K562 (cell line): ENCODE data around the gene DMD. TPM values are rescaled to one million over a fixed set of nuclear protein-coding genes. Genes with fewer than 3 reads are reported as not detected.

Source experiments
- ATAC-seq: fragments of 200-7000 bp; cut with Tn5 transposase; 3 replicates; pipeline ENCODE4 v1.9.1; 2020; ENCODE audit warnings: moderate library complexity
- BruUV-seq: library from RNA; stranded (reverse); fragments of 400-500 nt; replicated peaks from 2 replicates; lab custom pipeline; 2021; lab: Mats Ljungman, UMichigan
- CTCF ChIA-PET: fragments of 300-600 bp; formaldehyde crosslinking; extraction: SDS; loops from one replicate; lab custom pipeline; 2021; ENCODE audit warnings: low intra/inter-chr PET ratio; lab: Yijun Ruan, JAX
- POLR2A ChIA-PET: fragments of 300-600, 350-650 bp; sonication (Branson Sonifier 250); formaldehyde crosslinking; extraction: SDS; loops from one replicate; lab custom pipeline; 2021; ENCODE audit warnings: antibody characterized with exemption, inconsistent platforms; lab: Yijun Ruan, JAX
- DNase-seq, 4 experiments: peaks; one replicate each; pipeline versions ENCODE4 v3.0.0 to v3.0.0-alpha.2; 2011 to 2018; ENCODE audit warnings: low spot score in 3 of 4, mixed read lengths in 3 of 4; ENCODE audit errors: extremely low read depth in 1 of 4
- FAIRE-seq: peaks from 2 replicates; lab custom pipeline; 2011; peaks lifted over from hg19 to GRCh38; lab: Jason Lieb, UNC
- H2AFZ ChIP-seq: 2 replicates; pipeline ENCODE4 v1.6.0; 2011; ENCODE audit warnings: low read depth, low read length, control low read depth, inconsistent platforms
- H3K27ac ChIP-seq: fragments of 200-600 bp; 3 replicates; pipeline ENCODE4 v1.8.0; 2011; ENCODE audit warnings: low read depth, mild to moderate bottlenecking, control low read depth, inconsistent platforms, low read length, moderate library complexity, mixed read lengths; ENCODE audit errors: extremely low read depth
- H3K27me3 ChIP-seq, 2 experiments: fragments of 300-600 bp in 1 of 2; 2 replicates in 1 of 2; 3 replicates in 1 of 2; pipeline versions ENCODE4 v1.6.0 to v1.8.0; 2011; ENCODE audit warnings: inconsistent platforms in 2 of 2, low read length in 2 of 2, mild to moderate bottlenecking in 1 of 2, mixed read lengths in 1 of 2, moderate library complexity in 1 of 2; ENCODE audit not compliant: control insufficient read depth in 2 of 2, insufficient read depth in 2 of 2
- H3K36me3 ChIP-seq: fragments of 300-600 bp; 3 replicates; pipeline ENCODE4 v1.8.0; 2011; ENCODE audit warnings: mild to moderate bottlenecking, low read length, inconsistent platforms; ENCODE audit not compliant: control insufficient read depth, insufficient read depth
- H3K4me1 ChIP-seq, 2 experiments: fragments of 200-600 bp in 1 of 2; replicated peaks in 1 of 2; 2 replicates in 1 of 2; 3 replicates in 1 of 2; pipeline versions ENCODE4 v1.5.1 to v1.8.0; 2011; ENCODE audit warnings: inconsistent platforms in 2 of 2, low read length in 2 of 2, mild to moderate bottlenecking in 1 of 2, mixed read lengths in 1 of 2, moderate library complexity in 1 of 2; ENCODE audit not compliant: control insufficient read depth in 2 of 2, insufficient read depth in 2 of 2
- H3K4me2 ChIP-seq: 2 replicates; pipeline ENCODE4 v1.6.1; 2011; ENCODE audit warnings: low read length, control low read depth, inconsistent platforms, mixed read lengths; ENCODE audit not compliant: insufficient read depth
- H3K4me3 ChIP-seq: fragments of 200-600 bp; sonication (generic), shearing (Covaris generic); 2 replicates; pipeline ENCODE4 v1.5.1; 2016; ENCODE audit warnings: control low read depth, inconsistent platforms
- H3K79me2 ChIP-seq: fragments of 200-600 bp; 3 replicates; pipeline ENCODE4 v1.8.0; 2011; ENCODE audit warnings: low read length, inconsistent platforms; ENCODE audit not compliant: control insufficient read depth, insufficient read depth
- H3K9ac ChIP-seq, 2 experiments: 2 replicates each; pipeline versions ENCODE4 v1.6.0 to v1.6.1; 2011; ENCODE audit warnings: low read depth in 2 of 2, low read length in 2 of 2, control low read depth in 1 of 2, inconsistent platforms in 1 of 2, mild to moderate bottlenecking in 1 of 2, mixed read lengths in 1 of 2; ENCODE audit not compliant: insufficient read depth in 1 of 2
- H3K9me1 ChIP-seq: one replicate; pipeline ENCODE4 v1.6.0; 2011; ENCODE audit warnings: inconsistent platforms, mild to moderate bottlenecking, low read length, moderate library complexity; ENCODE audit not compliant: control insufficient read depth, insufficient read depth
- H3K9me3 ChIP-seq: replicated peaks from 2 replicates; pipeline ENCODE4 v1.5.1; 2011; ENCODE audit warnings: low read depth, low read length, inconsistent platforms; ENCODE audit not compliant: control insufficient read depth, insufficient read depth
- H4K20me1 ChIP-seq: replicated peaks from 2 replicates; pipeline ENCODE4 v1.6.1; 2011; ENCODE audit warnings: low read length, inconsistent platforms, mixed read lengths; ENCODE audit not compliant: control insufficient read depth, insufficient read depth
- ZNF143 ChIP-seq: sonication (generic); formaldehyde crosslinking; IDR thresholded peaks from 2 replicates; pipeline ENCODE4 v1.9.0; 2022; ENCODE audit warnings: mild to moderate bottlenecking, missing genetic modification reagents
- ZNF766 ChIP-seq: fragments of 200-800 bp; sonication (Bioruptor generic); conservative IDR thresholded peaks from 2 replicates; pipeline ENCODE4 v1.6.1; 2016; ENCODE audit warnings: missing genetic modification characterization, missing compliant biosample characterization
- WGBS: fragments of 100-300 bp; shearing (Covaris generic); methylation state at CpG from one replicate; pipeline ENCODE4 v1.1.6; 2016; ENCODE audit warnings: low coverage, mixed read lengths; ENCODE audit not compliant: insufficient coverage; ENCODE audit errors: missing lambda C conversion rate; 5-methylcytosine and 5-hydroxymethylcytosine counted together
- in situ Hi-C: fragments of 300-500 bp; cut with MboI; formaldehyde crosslinking; loops from 4 replicates; pipeline ENCODE4 v1.15.0; 2018; ENCODE audit warnings: inconsistent platforms, mixed read lengths
- intact Hi-C: fragments of 100-400 bp; cut with micrococcal nuclease; formaldehyde crosslinking; loops from 2 replicates; pipeline ENCODE4 v1.14.2; 2022
- polyA plus RNA-seq, 8 experiments: library from polyadenylated mRNA; depleted of rRNA in 4 of 8; stranded (reverse) in 5 of 8; unstranded in 3 of 8; fragments of >200 nt; fragmentation: Nextera tagmentation in 2 of 8; fragmentation: Illumina TruSeq in 1 of 8; extraction: Ambion mirVana in 2 of 8; extraction: Trizol in 1 of 8; gene quantifications; 2 replicates each; pipeline versions ENCODE4 v1.2.1 to v1.2.3, GENCODE V29; 2011 to 2014; ENCODE audit warnings: inconsistent platforms in 1 of 8, missing spikeins in 1 of 8
- total RNA-seq, 7 experiments: library from RNA; depleted of rRNA in 6 of 7; stranded (reverse); fragments of >200 nt in 6 of 7; fragmentation: Illumina TruSeq in 2 of 7; extraction: Trizol in 2 of 7; gene quantifications; 2 replicates each; pipeline versions ENCODE4 v1.2.1 to v1.2.3, GENCODE V29; 2011 to 2021; ENCODE audit warnings: low replicate concordance in 1 of 7
- TF ChIP-seq, protein P1 (sequence below): sonication (generic); formaldehyde crosslinking; IDR thresholded peaks from 2 replicates; pipeline ENCODE4 v1.8.1; 2022; ENCODE audit warnings: missing genetic modification reagents
- TF ChIP-seq, protein P2 (sequence below): fragments of 250-450 bp; sonication (Bioruptor Pico); IDR thresholded peaks from 2 replicates; pipeline ENCODE4 v1.4.0; 2020; ENCODE audit warnings: mild to moderate bottlenecking, moderate library complexity
- TF ChIP-seq, protein P3 (sequence below): fragments of 200-800 bp; sonication (Bioruptor generic); IDR thresholded peaks from 2 replicates; pipeline ENCODE4 v1.6.1; 2016; ENCODE audit warnings: missing genetic modification characterization, missing compliant biosample characterization
- TF ChIP-seq, protein P4 (sequence below): fragments of 450-650 bp; formaldehyde crosslinking; IDR thresholded peaks from 2 replicates; pipeline ENCODE4 v1.4.0; 2022; ENCODE audit warnings: missing genetic modification characterization

The DMD gene
- total and polyA plus RNA-seq, 9 of the 15 experiments (the other 6 are each of a cell fraction or from before 2014, with no cell fraction given), result 3.8 to 20.4 (median 11.4) TPM

DNA sequence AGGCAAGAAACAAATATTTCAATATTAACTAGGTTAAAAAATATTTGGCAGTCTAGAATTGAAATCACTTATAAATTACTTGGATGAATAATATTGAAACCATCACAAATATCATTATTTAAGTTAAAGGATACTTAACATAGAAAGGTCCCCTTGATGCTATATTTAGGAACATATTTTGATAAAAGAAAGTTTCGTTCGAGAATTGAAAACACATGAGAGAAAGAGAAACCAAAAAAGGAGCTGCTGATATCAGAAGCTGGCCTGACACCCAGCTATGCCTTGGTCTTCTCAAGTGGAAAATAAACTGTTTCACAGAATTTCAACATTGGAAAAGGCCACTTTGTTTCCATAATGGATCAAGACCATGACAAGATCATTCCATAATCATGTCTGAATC, 762.4 kb downstream of the DMD start:
- in situ Hi-C loops (no loop called here), intact Hi-C loops (no loop called here)
- Histone ChIP-seq H3K27ac (no peak overlapping the region), H3K36me3 (no peaks in the 10 kb centered on the region), H3K9me1 (no peaks in the 10 kb centered on the region), H3K9me3 (no peaks in the 10 kb centered on the region), H4K20me1 (no peaks in the 10 kb centered on the region), H3K4me1 (no peaks in the 10 kb centered on the region), H3K27me3 (no peaks in the 10 kb centered on the region), H2AFZ (no peak overlapping the region), H3K4me3 (no peak overlapping the region), H3K79me2 (no peaks in the 10 kb centered on the region), H3K4me2 (no peak overlapping the region), H3K9ac (no peak overlapping the region)
- FAIRE-seq (no peak), DNase-seq (no peak), ATAC-seq (no peak)
- WGBS, result 0% methylated on average over 2 of the region's 2 CpGs
- CTCF ChIA-PET, result no interaction called here
- no TSS peak for BruUV-seq
- POLR2A ChIA-PET, result no interaction called here
- TF ChIP-seq, protein P1, sequence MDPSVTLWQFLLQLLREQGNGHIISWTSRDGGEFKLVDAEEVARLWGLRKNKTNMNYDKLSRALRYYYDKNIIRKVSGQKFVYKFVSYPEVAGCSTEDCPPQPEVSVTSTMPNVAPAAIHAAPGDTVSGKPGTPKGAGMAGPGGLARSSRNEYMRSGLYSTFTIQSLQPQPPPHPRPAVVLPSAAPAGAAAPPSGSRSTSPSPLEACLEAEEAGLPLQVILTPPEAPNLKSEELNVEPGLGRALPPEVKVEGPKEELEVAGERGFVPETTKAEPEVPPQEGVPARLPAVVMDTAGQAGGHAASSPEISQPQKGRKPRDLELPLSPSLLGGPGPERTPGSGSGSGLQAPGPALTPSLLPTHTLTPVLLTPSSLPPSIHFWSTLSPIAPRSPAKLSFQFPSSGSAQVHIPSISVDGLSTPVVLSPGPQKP, result no peak

DNA sequence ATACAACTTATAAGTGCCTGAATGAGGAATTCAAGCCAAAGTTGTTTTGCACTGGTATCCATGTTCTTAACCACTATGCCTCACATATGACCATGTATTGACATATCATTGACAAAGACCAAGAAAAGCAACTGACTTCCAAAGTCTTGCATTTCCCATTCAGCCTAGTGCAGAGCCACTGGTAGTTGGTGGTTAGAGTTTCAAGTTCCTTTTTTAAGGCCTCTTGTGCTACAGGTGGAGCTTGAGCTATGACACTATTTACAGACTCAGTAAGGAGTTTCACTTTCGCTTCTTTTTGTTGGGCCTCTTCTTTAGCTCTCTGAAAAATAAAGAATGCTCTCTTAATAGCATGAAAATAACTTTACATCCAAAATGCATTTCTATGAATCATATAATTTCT, 763.0 kb downstream of the DMD start:
- DNase-seq, result no peak
- Histone ChIP-seq H3K79me2 (no peaks in the 10 kb centered on the region), H3K9me1 (no peaks in the 10 kb centered on the region), H3K4me3 (no peak overlapping the region), H3K36me3 (no peaks in the 10 kb centered on the region), H3K27me3 (no peaks in the 10 kb centered on the region), H3K4me2 (no peak overlapping the region), H3K9ac (no peak overlapping the region), H2AFZ (no peak overlapping the region), H3K27ac (no peak overlapping the region), H3K4me1 (no peaks in the 10 kb centered on the region), H4K20me1 (no peaks in the 10 kb centered on the region), H3K9me3 (no peaks in the 10 kb centered on the region)
- BruUV-seq, result no TSS peak
- in situ Hi-C loops (no loop called here), intact Hi-C loops (no loop called here)
- ChIA-PET POLR2A (no interaction called here), CTCF (no interaction called here)
- ATAC-seq, result no peak
- FAIRE-seq, result no peak
- 0% methylated on average over 1 of the region's 1 CpG for WGBS
- TF ChIP-seq, protein P2, sequence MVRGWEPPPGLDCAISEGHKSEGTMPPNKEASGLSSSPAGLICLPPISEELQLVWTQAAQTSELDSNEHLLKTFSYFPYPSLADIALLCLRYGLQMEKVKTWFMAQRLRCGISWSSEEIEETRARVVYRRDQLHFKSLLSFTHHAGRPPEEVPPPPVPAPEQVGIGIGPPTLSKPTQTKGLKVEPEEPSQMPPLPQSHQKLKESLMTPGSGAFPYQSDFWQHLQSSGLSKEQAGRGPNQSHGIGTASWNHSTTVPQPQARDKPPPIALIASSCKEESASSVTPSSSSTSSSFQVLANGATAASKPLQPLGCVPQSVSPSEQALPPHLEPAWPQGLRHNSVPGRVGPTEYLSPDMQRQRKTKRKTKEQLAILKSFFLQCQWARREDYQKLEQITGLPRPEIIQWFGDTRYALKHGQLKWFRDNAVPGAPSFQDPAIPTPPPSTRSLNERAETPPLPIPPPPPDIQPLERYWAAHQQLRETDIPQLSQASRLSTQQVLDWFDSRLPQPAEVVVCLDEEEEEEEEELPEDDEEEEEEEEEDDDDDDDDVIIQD, result no peak
- TF ChIP-seq, protein P3, sequence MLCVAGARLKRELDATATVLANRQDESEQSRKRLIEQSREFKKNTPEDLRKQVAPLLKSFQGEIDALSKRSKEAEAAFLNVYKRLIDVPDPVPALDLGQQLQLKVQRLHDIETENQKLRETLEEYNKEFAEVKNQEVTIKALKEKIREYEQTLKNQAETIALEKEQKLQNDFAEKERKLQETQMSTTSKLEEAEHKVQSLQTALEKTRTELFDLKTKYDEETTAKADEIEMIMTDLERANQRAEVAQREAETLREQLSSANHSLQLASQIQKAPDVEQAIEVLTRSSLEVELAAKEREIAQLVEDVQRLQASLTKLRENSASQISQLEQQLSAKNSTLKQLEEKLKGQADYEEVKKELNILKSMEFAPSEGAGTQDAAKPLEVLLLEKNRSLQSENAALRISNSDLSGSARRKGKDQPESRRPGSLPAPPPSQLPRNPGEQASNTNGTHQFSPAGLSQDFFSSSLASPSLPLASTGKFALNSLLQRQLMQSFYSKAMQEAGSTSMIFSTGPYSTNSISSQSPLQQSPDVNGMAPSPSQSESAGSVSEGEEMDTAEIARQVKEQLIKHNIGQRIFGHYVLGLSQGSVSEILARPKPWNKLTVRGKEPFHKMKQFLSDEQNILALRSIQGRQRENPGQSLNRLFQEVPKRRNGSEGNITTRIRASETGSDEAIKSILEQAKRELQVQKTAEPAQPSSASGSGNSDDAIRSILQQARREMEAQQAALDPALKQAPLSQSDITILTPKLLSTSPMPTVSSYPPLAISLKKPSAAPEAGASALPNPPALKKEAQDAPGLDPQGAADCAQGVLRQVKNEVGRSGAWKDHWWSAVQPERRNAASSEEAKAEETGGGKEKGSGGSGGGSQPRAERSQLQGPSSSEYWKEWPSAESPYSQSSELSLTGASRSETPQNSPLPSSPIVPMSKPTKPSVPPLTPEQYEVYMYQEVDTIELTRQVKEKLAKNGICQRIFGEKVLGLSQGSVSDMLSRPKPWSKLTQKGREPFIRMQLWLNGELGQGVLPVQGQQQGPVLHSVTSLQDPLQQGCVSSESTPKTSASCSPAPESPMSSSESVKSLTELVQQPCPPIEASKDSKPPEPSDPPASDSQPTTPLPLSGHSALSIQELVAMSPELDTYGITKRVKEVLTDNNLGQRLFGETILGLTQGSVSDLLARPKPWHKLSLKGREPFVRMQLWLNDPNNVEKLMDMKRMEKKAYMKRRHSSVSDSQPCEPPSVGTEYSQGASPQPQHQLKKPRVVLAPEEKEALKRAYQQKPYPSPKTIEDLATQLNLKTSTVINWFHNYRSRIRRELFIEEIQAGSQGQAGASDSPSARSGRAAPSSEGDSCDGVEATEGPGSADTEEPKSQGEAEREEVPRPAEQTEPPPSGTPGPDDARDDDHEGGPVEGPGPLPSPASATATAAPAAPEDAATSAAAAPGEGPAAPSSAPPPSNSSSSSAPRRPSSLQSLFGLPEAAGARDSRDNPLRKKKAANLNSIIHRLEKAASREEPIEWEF (CRISPR knock-in tag), result no peak
- TF ChIP-seq ZNF143 (no peak), ZNF766 (CRISPR knock-in tag) (no peak)
- TF ChIP-seq, protein P4, sequence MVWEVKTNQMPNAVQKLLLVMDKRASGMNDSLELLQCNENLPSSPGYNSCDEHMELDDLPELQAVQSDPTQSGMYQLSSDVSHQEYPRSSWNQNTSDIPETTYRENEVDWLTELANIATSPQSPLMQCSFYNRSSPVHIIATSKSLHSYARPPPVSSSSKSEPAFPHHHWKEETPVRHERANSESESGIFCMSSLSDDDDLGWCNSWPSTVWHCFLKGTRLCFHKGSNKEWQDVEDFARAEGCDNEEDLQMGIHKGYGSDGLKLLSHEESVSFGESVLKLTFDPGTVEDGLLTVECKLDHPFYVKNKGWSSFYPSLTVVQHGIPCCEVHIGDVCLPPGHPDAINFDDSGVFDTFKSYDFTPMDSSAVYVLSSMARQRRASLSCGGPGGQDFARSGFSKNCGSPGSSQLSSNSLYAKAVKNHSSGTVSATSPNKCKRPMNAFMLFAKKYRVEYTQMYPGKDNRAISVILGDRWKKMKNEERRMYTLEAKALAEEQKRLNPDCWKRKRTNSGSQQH (CRISPR knock-in tag), result no peak
